Nephron (organoid): Measurements from ENCODE around the gene LRRC8C.

Experiments used
- H3K27ac Mint-ChIP-seq, 3 experiments: 2 replicates each; pipeline ENCODE4 v1.8.0; 2020; ENCODE audit warnings: mixed read lengths in 3 of 3, mild to moderate bottlenecking in 2 of 3, moderate library complexity in 1 of 3
- H3K27me3 Mint-ChIP-seq: 2 replicates; pipeline ENCODE4 v1.8.0; 2021; ENCODE audit warnings: low read depth, mild to moderate bottlenecking, moderate library complexity, mixed read lengths
- H3K36me3 Mint-ChIP-seq: 2 replicates; pipeline ENCODE4 v1.8.0; 2020; ENCODE audit warnings: low read depth, mixed read lengths
- H3K4me1 Mint-ChIP-seq: 2 replicates; pipeline ENCODE4 v1.8.0; 2020; ENCODE audit warnings: mixed read lengths
- H3K4me3 Mint-ChIP-seq, 3 experiments: 2 replicates each; pipeline ENCODE4 v1.8.0; 2020; ENCODE audit warnings: mild to moderate bottlenecking in 3 of 3, mixed read lengths in 3 of 3, moderate library complexity in 2 of 3
- H3K9me3 Mint-ChIP-seq: 2 replicates; pipeline ENCODE4 v1.8.0; 2020; ENCODE audit warnings: mixed read lengths
- TF ChIP-seq, protein P1 (sequence below), 3 experiments: fragments of 200-600 bp; sonication (generic); IDR thresholded peaks; one replicate each; pipeline ENCODE4 v1.5.0; 2021; ENCODE audit warnings: antibody characterized with exemption in 3 of 3; ENCODE audit not compliant: unreplicated experiment in 3 of 3

Gene LRRC8C

DNA sequence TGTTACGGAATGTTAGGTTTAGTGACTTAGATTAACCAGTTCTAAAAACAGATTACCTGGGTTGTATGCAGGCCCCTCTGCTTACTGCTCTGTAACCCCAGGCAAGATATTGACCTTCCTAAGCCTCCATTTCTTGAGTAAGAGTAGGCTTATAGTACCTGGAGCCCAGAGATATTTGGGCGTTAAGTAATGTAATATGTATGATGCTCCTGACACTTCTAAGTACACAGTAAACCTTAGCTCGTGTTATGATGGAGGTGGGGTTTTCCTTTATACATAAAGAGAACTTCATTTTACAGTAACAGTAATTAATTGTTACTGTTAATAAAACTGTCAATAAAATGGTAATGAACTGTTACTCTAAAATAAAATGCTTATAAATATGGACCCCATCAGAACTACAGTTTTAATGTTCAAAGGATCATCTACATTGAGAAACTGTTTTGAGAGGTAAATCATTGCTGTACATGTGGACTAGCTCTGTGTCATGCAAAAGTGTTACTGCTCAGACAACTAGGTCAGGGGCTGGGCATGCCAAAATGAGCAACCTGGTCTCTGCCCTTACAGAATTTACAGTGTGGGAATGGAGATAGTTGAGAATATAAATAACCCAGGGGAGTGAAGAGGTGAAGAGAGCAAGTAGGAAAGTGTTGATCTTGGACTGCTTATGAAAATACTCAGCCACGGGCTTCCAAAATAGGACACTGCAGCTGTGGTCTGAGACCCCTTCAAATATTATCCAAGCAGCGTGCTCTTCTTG, 26.6 kb downstream of the LRRC8C start:
- TF ChIP-seq, protein P1, sequence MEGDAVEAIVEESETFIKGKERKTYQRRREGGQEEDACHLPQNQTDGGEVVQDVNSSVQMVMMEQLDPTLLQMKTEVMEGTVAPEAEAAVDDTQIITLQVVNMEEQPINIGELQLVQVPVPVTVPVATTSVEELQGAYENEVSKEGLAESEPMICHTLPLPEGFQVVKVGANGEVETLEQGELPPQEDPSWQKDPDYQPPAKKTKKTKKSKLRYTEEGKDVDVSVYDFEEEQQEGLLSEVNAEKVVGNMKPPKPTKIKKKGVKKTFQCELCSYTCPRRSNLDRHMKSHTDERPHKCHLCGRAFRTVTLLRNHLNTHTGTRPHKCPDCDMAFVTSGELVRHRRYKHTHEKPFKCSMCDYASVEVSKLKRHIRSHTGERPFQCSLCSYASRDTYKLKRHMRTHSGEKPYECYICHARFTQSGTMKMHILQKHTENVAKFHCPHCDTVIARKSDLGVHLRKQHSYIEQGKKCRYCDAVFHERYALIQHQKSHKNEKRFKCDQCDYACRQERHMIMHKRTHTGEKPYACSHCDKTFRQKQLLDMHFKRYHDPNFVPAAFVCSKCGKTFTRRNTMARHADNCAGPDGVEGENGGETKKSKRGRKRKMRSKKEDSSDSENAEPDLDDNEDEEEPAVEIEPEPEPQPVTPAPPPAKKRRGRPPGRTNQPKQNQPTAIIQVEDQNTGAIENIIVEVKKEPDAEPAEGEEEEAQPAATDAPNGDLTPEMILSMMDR (IDR thresholded peaks at IDR 0.05; ENCODE audit: unreplicated experiment in 3 of 3): no peak
- Mint-ChIP-seq H3K27ac (peak overlapping the region in 1 of 3 experiments; percentile 34), H3K4me1 (peaks cover 13% of the 10 kb centered on the region), H3K9me3 (peaks cover 15% of the 10 kb centered on the region), H3K27me3 (peaks cover 16% of the 10 kb centered on the region), H3K36me3 (no peaks in the 10 kb centered on the region), H3K4me3 (no peak overlapping the region)

DNA sequence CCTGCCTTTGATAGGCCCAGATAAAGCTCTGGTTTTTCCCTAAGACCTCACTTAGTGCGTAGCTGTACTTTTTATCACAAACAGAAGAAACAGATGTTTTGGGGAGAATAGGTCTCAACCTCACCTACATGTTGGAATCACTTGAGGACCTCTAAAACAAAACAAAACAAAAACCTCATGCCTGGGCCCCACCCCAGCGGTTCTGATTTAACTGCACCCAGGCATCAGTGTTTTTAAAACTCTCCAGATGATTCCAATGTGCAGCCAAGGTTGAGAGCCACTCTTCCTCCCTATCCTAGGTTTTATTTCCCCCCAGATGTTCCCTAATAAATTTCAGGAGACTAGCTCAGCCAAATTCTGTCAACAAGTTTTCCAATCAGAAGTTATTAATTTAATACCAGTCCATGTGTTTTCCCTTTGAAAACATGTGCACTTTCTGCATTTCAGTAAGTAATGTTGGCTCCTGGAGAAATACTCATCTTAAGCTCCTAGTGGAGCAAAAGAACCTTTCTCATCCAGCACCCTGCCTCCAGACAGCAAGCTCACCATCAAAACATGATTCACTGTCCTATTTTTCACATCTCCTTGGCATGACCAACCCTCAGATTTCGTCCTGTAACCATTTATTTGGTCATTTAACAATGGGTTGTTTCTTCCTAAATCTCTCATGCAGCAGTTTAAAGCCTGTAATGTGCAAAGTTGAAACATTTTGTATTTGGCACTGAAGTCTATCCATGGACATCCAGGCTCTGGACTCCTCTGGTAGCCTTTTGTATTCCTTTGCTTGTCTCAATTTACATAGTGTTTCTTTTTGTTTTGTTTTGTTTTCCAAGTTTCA, 27.5 kb downstream of the LRRC8C start:
- Mint-ChIP-seq H3K9me3 (peaks cover 22% of the 10 kb centered on the region), H3K27me3 (peaks cover 11% of the 10 kb centered on the region), H3K36me3 (no peaks in the 10 kb centered on the region), H3K4me3 (no peak overlapping the region), H3K27ac (peak overlapping the region in 1 of 3 experiments; percentile 34), H3K4me1 (peaks cover 13% of the 10 kb centered on the region)
- TF ChIP-seq, protein P1 (IDR thresholded peaks at IDR 0.05; ENCODE audit: unreplicated experiment in 3 of 3): no peak

DNA sequence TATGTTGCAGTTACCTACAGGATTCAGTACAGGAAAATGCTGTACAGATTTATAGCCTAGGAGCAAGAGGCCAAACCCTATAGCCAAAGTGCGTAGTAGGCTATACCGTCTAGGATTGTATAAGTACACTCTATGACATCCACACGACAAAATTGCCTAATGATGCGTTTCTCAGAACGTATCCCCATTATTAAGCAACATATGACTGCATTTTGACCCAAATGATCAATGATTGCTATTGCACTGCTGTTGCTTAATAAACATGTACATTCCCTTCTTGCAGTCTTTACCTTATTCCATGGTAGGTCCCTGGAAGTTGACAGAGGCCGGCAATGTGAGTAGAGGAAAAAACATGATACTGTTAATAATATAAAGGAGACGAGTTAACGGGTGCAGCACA, 33.0 kb downstream of the LRRC8C start:
- H3K9me3 Mint-ChIP-seq: peaks cover 22% of the 10 kb centered on the region
- no peak overlapping the region for H3K4me3 Mint-ChIP-seq
- peaks cover 8% of the 10 kb centered on the region for H3K27me3 Mint-ChIP-seq
- no peak overlapping the region for H3K27ac Mint-ChIP-seq
- peaks cover under 1% of the 10 kb centered on the region for H3K4me1 Mint-ChIP-seq
- no peaks in the 10 kb centered on the region for H3K36me3 Mint-ChIP-seq
- TF ChIP-seq, protein P1 (IDR thresholded peaks at IDR 0.05; ENCODE audit: unreplicated experiment in 3 of 3): no peak

DNA sequence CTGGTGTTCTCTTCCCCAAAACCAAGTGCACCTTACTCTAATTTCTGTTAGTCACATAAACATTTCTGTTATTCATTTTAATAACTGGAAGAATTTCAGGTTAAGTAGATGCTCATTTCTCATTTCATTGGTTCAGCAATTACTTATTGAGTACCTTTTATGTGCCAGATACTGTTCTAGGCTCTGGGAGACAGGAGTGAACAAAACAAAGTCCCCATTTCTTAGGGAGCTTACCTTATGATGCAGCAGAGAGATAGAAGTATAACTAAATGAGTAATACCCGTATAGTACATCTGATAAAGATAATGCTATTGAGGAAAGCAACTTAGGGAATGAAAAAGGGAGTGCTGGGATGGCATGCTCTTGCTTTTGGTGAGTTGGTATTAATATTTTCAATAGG, 33.7 kb downstream of the LRRC8C start:
- Mint-ChIP-seq H3K9me3 (peaks cover 20% of the 10 kb centered on the region), H3K36me3 (no peaks in the 10 kb centered on the region), H3K4me1 (no peaks in the 10 kb centered on the region), H3K27me3 (peaks cover 6% of the 10 kb centered on the region), H3K27ac (no peak overlapping the region), H3K4me3 (no peak overlapping the region)
- TF ChIP-seq, protein P1 (IDR thresholded peaks at IDR 0.05; ENCODE audit: unreplicated experiment in 3 of 3): no peak

DNA sequence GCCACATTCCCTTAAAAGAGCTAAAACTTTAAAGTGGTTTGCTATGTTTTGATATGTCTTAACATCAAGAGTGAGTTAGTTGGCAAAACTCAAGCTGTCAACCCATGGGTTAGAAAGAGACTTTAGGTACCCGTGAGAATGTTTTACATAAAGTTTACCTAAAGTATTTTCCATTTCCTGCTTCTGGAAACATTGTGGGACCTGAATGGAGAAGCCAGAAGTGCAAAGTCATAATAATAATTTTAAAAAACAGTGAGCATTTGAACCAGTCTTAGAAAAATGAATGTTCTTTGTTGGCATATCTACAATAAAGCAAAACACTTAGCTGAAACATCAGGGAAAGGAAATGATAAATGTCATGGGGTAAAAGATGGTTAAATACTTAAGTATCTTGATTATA, 34.8 kb downstream of the LRRC8C start:
- Mint-ChIP-seq H3K36me3 (no peaks in the 10 kb centered on the region), H3K4me1 (no peaks in the 10 kb centered on the region), H3K9me3 (peaks cover 15% of the 10 kb centered on the region), H3K4me3 (no peak overlapping the region), H3K27ac (no peak overlapping the region), H3K27me3 (peaks cover 4% of the 10 kb centered on the region)
- TF ChIP-seq, protein P1 (IDR thresholded peaks at IDR 0.05; ENCODE audit: unreplicated experiment in 3 of 3): no peak
